Measurements from ENCODE around the gene LRRC7.

The LRRC7 gene

DNA sequence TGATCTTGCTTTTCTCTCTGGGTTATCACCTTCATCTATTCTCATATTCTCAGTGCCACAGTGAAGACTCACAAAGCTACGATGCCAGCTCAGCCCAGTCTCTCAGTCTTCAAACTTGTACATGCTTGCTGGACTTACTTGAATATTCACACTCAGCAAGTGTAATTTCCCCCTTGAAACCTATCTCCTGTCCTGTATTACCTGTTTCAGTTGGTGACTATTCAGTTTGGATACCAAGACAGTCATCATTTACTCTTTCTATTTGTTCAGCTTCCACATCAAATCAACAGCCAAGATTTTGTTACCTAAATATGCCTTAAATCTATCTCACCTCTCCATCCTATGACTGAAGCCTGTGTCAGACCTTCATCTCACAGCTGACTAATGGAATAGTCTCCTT, 209.7 kb downstream of the LRRC7 start:
- TF ChIP-seq, protein P1, sequence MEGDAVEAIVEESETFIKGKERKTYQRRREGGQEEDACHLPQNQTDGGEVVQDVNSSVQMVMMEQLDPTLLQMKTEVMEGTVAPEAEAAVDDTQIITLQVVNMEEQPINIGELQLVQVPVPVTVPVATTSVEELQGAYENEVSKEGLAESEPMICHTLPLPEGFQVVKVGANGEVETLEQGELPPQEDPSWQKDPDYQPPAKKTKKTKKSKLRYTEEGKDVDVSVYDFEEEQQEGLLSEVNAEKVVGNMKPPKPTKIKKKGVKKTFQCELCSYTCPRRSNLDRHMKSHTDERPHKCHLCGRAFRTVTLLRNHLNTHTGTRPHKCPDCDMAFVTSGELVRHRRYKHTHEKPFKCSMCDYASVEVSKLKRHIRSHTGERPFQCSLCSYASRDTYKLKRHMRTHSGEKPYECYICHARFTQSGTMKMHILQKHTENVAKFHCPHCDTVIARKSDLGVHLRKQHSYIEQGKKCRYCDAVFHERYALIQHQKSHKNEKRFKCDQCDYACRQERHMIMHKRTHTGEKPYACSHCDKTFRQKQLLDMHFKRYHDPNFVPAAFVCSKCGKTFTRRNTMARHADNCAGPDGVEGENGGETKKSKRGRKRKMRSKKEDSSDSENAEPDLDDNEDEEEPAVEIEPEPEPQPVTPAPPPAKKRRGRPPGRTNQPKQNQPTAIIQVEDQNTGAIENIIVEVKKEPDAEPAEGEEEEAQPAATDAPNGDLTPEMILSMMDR (IDR thresholded peaks at IDR 0.05), result no peak

DNA sequence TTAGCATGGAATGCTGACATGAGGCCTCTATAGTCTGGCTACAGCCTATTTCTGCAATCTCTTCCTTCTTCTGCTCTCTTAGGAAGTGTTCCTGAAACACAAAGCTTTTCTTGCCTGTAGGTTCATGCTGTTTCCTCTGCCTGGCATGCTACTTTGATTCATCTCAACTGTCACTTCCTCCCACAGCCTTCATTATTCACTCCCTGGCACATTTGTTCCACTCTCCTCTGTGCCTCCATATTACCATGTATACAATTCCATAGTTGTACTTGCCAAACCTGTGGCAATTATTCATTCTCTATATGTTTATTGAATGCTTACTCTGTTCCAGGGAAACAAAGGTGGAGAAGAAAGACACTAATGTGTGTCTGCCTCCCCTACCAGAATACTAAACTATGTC, 210.2 kb downstream of the LRRC7 start:
- TF ChIP-seq, protein P1 (IDR thresholded peaks at IDR 0.05), result no peak

DNA sequence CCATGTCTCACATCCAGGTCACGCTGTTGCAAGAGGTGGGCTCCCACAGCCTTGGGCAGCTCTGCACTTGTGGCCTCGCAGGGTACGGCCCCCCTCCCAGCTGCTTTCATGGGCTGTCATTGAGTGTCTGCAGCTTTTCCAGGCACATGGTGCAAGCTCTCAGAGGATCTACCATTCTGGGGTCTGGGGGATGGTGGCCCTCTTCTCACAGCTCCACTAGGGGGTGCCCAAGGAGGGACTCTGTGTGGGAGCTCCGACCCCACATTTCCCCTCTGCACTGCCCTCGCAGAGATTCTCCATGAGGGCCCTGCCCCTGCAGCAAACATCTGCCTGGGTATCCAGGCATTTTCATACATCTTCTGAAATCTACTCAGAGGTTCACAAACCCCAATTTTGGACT, 219.4 kb downstream of the LRRC7 start:
- TF ChIP-seq, protein P1 (IDR thresholded peaks at IDR 0.05), result no peak

DNA sequence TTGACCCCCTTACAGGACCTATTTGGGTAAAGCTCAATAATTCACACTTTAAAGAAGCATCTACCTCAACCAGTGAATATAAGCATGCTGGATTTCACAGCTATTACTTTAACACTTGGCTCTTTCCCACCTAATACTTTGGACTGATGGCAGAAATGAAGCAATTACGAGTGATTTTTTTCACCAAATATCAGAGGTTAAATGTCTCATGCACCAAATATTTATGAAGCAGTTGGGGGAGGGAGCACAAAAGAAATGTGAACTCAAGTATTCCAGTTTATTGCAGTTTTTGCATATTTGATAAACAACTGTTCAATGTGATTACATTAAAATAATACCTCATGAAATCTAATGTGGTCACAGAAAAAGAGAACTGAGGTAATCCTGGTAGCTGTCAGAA, 223.6 kb downstream of the LRRC7 start:
- TF ChIP-seq, protein P1 (IDR thresholded peaks at IDR 0.05), result no peak

DNA sequence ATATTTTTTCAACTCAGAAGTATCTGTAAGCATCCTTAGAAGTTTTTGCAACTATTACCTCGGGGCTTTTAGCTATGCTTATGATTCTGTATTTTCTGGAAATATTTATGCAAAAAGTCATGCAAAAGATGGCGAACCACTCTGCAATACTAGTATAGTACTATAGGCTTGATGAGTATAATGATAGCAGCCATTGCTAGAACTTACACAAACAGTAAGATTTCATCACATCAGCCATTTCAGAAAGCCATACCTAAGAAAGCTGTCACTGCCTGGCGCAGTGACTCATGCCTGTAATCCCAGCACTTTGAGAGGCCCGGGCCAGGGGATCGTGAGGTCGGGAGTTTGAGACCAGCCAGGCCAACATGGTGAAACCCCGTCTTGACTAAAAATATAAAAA, 227.1 kb downstream of the LRRC7 start:
- TF ChIP-seq, protein P1 (IDR thresholded peaks at IDR 0.05), result no peak

DNA sequence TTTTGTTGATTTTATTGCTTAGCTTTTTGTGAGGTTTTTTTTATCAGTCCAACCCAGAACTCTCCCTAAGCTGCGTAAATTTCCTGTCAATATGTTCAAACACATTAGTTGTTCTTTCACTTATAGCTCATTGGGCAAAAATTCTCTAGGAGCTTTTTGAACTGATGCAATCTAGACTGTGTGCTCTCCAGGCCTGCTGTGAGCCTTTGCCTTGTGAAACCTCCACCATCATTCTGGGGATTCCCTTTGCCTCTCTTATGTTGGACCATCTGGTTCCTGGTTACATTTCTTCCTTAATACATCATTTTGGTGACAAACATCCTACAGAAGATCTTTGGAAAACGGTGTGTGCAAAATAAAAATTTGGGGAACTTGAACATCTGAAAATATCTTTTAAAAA, 247.2 kb downstream of the LRRC7 start:
- TF ChIP-seq, protein P1 (IDR thresholded peaks at IDR 0.05), result no peak

DNA sequence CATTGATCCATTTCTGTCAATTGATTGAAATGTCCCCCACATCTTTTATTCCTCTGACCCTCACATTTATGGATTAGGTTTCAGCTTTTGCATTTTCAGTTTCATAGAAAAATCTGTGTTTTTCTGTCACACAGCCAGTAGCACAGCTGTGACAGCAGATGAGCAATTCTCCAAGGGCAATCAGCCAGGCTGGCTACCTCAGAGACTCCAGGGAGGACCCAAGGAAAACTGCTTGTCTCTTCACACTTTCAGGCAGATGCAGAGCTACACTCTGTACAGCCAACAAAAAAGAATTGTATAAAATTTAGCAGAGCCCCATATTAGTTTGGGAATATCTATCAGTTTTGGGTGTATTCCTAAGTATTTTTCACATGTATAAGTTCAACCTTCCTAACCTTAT, 257.2 kb downstream of the LRRC7 start:
- TF ChIP-seq, protein P1 (IDR thresholded peaks at IDR 0.05), result no peak

DNA sequence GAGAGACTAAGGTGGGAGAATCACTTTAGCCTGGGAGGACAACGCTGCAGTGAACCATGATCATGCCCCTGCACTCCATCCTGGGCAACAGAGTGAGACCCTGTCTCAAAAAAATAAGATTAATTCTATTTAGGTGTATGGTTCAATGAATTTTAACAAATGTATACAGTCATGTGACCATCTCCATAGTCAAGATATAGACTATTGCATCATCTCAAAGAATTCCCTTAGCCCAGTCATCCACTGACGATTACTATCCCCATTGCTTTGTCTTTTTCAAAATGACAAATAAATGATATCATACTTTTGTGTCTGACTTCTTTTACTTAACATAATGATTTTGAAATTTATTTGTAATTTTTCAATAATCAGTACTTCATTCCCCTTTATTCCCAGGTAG, 260.0 kb downstream of the LRRC7 start:
- TF ChIP-seq, protein P1 (IDR thresholded peaks at IDR 0.05), result no peak
